Mesenchymal stem cell (in vitro differentiated cells and primary cell): ENCODE measurements around the gene SPANXN5.

Source experiments
- DNase-seq: peaks from one replicate; pipeline ENCODE4 v3.0.0-alpha.2; 2013
- H2AFZ ChIP-seq: one replicate; pipeline ENCODE4 v1.6.1; 2013; ENCODE audit warnings: low read depth, mild to moderate bottlenecking, control low read depth, inconsistent platforms, low read length, moderate library complexity
- H2AK5ac ChIP-seq: 2 replicates; pipeline ENCODE4 v1.6.1; 2013; ENCODE audit warnings: low read length, moderate library complexity, mild to moderate bottlenecking, inconsistent platforms; ENCODE audit not compliant: severe bottlenecking
- H2BK120ac ChIP-seq: one replicate; pipeline ENCODE4 v1.6.1; 2013; ENCODE audit warnings: low read depth, mild to moderate bottlenecking, inconsistent platforms, low read length, moderate library complexity
- H2BK12ac ChIP-seq, 2 experiments: one replicate each; pipeline ENCODE4 v1.6.1; 2013; ENCODE audit warnings: inconsistent platforms in 2 of 2, low read length in 2 of 2, mild to moderate bottlenecking in 2 of 2, moderate library complexity in 2 of 2, control low read depth in 1 of 2
- H2BK15ac ChIP-seq: one replicate; pipeline ENCODE4 v1.6.1; 2013; ENCODE audit warnings: mild to moderate bottlenecking, low read depth, inconsistent platforms; ENCODE audit not compliant: poor library complexity, severe bottlenecking
- H2BK5ac ChIP-seq: 2 replicates; pipeline ENCODE4 v1.6.1; 2013; ENCODE audit warnings: low read depth, mild to moderate bottlenecking, low read length, control low read depth, inconsistent platforms; ENCODE audit not compliant: poor library complexity, severe bottlenecking
- H3K14ac ChIP-seq, 2 experiments: one replicate each; pipeline ENCODE4 v1.6.1; 2013; ENCODE audit warnings: inconsistent platforms in 2 of 2, low read length in 2 of 2, control low read depth in 1 of 2, mild to moderate bottlenecking in 1 of 2, moderate library complexity in 1 of 2
- H3K18ac ChIP-seq, 2 experiments: one replicate each; pipeline ENCODE4 v1.6.1; 2013; ENCODE audit warnings: inconsistent platforms in 2 of 2, low read length in 2 of 2, control low read depth in 1 of 2, low read depth in 1 of 2, mild to moderate bottlenecking in 1 of 2
- H3K23ac ChIP-seq, 2 experiments: one replicate each; pipeline ENCODE4 v1.6.1; 2013; ENCODE audit warnings: inconsistent platforms in 2 of 2, low read length in 2 of 2, mild to moderate bottlenecking in 2 of 2, moderate library complexity in 2 of 2, control low read depth in 1 of 2
- H3K27ac ChIP-seq: 2 replicates; pipeline ENCODE4 v1.5.1; 2013; ENCODE audit warnings: mild to moderate bottlenecking, moderate library complexity, low read length, control low read depth, inconsistent platforms; ENCODE audit not compliant: poor library complexity, severe bottlenecking
- H3K27me3 ChIP-seq, 2 experiments: 2 replicates each; pipeline versions ENCODE4 v1.6.1 to v1.7.0; 2013; ENCODE audit warnings: low read length in 2 of 2, mild to moderate bottlenecking in 2 of 2, moderate library complexity in 2 of 2, control low read depth in 1 of 2, inconsistent platforms in 1 of 2; ENCODE audit not compliant: control insufficient read depth in 1 of 2, insufficient read depth in 1 of 2
- H3K36me3 ChIP-seq, 2 experiments: 2 replicates each; pipeline versions ENCODE4 v1.6.1 to v1.7.0; 2013; ENCODE audit warnings: low read length in 2 of 2, control low read depth in 1 of 2, inconsistent platforms in 1 of 2, low read depth in 1 of 2, mild to moderate bottlenecking in 1 of 2; ENCODE audit not compliant: insufficient read depth in 2 of 2, control insufficient read depth in 1 of 2
- H3K4ac ChIP-seq, 2 experiments: one replicate each; pipeline ENCODE4 v1.6.1; 2013; ENCODE audit warnings: inconsistent platforms in 2 of 2, low read length in 2 of 2, mild to moderate bottlenecking in 2 of 2, moderate library complexity in 2 of 2, control low read depth in 1 of 2, low read depth in 1 of 2
- H3K4me1 ChIP-seq: 2 replicates; pipeline ENCODE4 v1.6.1; 2013; ENCODE audit warnings: low read depth, low read length, control low read depth; ENCODE audit not compliant: control insufficient read depth, insufficient read depth
- H3K4me2 ChIP-seq: 2 replicates; pipeline ENCODE4 v1.6.1; 2013; ENCODE audit warnings: low read length, mild to moderate bottlenecking, inconsistent platforms; ENCODE audit not compliant: poor library complexity, severe bottlenecking
- H3K4me3 ChIP-seq, 2 experiments: 2 replicates each; pipeline versions ENCODE4 v1.5.1 to v1.7.0; 2013; ENCODE audit warnings: low read length in 2 of 2, mild to moderate bottlenecking in 2 of 2, control low read depth in 1 of 2, low read depth in 1 of 2; ENCODE audit not compliant: insufficient read depth in 1 of 2
- H3K79me1 ChIP-seq: replicated peaks from 2 replicates; pipeline ENCODE4 v1.6.1; 2013; ENCODE audit warnings: mild to moderate bottlenecking, control low read depth, low read length, inconsistent platforms; ENCODE audit not compliant: poor library complexity, severe bottlenecking
- H3K9ac ChIP-seq: 2 replicates; pipeline ENCODE4 v1.7.0; 2013; ENCODE audit warnings: mild to moderate bottlenecking, low read length, moderate library complexity
- H3K9me3 ChIP-seq: 2 replicates; pipeline ENCODE4 v1.7.0; 2013; ENCODE audit warnings: mild to moderate bottlenecking, low read length; ENCODE audit not compliant: control insufficient read depth
- H4K8ac ChIP-seq: one replicate; pipeline ENCODE4 v1.6.1; 2013; ENCODE audit warnings: inconsistent platforms, mild to moderate bottlenecking, low read length, moderate library complexity
- H4K91ac ChIP-seq: one replicate; pipeline ENCODE4 v1.6.1; 2013; ENCODE audit warnings: mild to moderate bottlenecking, low read length, inconsistent platforms
- WGBS: methylation state at CpG from one replicate; pipeline ENCODE4 v1.1.7; 2013; ENCODE audit warnings: mixed read lengths; 5-methylcytosine and 5-hydroxymethylcytosine counted together

Gene SPANXN5

GRCh38 chrX:52824608-52825007, 27.4 kb upstream of the SPANXN5 start:
- H3K36me3 ChIP-seq: no peaks in the 10 kb centered on the region
- no peak overlapping the region for H4K8ac ChIP-seq
- no peak overlapping the region for H3K27ac ChIP-seq
- no peak for DNase-seq
- no peak overlapping the region for H3K14ac ChIP-seq
- no peaks in the 10 kb centered on the region for H3K4me1 ChIP-seq
- no peak overlapping the region for H2AK5ac ChIP-seq
- no peak overlapping the region for H3K18ac ChIP-seq
- no peaks in the 10 kb centered on the region for H3K79me1 ChIP-seq
- H2BK15ac ChIP-seq: no peak overlapping the region
- H2BK120ac ChIP-seq: no peak overlapping the region
- no peak overlapping the region for H4K91ac ChIP-seq
- no peak overlapping the region for H2BK5ac ChIP-seq
- H3K4ac ChIP-seq: no peak overlapping the region
- no peak overlapping the region for H2BK12ac ChIP-seq
- no peak overlapping the region for H2AFZ ChIP-seq
- no CpG with 5 or more reads among the region's 2 CpGs for WGBS
- H3K4me2 ChIP-seq: no peak overlapping the region
- H3K27me3 ChIP-seq: peaks cover 0 to 44% of the 10 kb centered on the region in 2 experiments
- H3K9me3 ChIP-seq: peaks cover 4% of the 10 kb centered on the region
- H3K9ac ChIP-seq: no peak overlapping the region
- no peak overlapping the region for H3K23ac ChIP-seq
- H3K4me3 ChIP-seq: no peak overlapping the region

GRCh38 chrX:52821079-52821760, 24.0 kb upstream of the SPANXN5 start:
- Histone ChIP-seq H3K18ac (no peak overlapping the region), H4K91ac (no peak overlapping the region), H2BK12ac (no peak overlapping the region), H3K9me3 (no peaks in the 10 kb centered on the region), H3K27ac (no peak overlapping the region), H3K36me3 (no peaks in the 10 kb centered on the region), H2AFZ (no peak overlapping the region), H2BK5ac (no peak overlapping the region), H3K4ac (no peak overlapping the region), H3K9ac (no peak overlapping the region), H3K23ac (no peak overlapping the region), H3K27me3 (peaks cover 0 to 72% of the 10 kb centered on the region in 2 experiments), H3K4me2 (no peak overlapping the region), H2BK120ac (no peak overlapping the region), H3K14ac (no peak overlapping the region), H4K8ac (no peak overlapping the region), H3K79me1 (no peaks in the 10 kb centered on the region), H3K4me1 (no peaks in the 10 kb centered on the region), H3K4me3 (no peak overlapping the region), H2BK15ac (no peak overlapping the region), H2AK5ac (no peak overlapping the region)
- 80% methylated on average over 8 of the region's 11 CpGs for WGBS
- no peak for DNase-seq

GRCh38 chrX:52819788-52820187, 22.6 kb upstream of the SPANXN5 start:
- H2BK15ac ChIP-seq: no peak overlapping the region
- no peak overlapping the region for H3K18ac ChIP-seq
- no peaks in the 10 kb centered on the region for H3K79me1 ChIP-seq
- no peak overlapping the region for H2BK120ac ChIP-seq
- H2AK5ac ChIP-seq: no peak overlapping the region
- DNase-seq: no peak
- no peak overlapping the region for H4K91ac ChIP-seq
- no peak overlapping the region for H2BK12ac ChIP-seq
- no peak overlapping the region for H3K9ac ChIP-seq
- H4K8ac ChIP-seq: no peak overlapping the region
- no peak overlapping the region for H3K4ac ChIP-seq
- no peak overlapping the region for H3K27ac ChIP-seq
- 71% methylated on average over 2 of the region's 4 CpGs for WGBS
- H3K4me2 ChIP-seq: no peak overlapping the region
- no peaks in the 10 kb centered on the region for H3K9me3 ChIP-seq
- H3K27me3 ChIP-seq: peaks cover 0 to 77% of the 10 kb centered on the region in 2 experiments
- no peak overlapping the region for H2AFZ ChIP-seq
- no peak overlapping the region for H3K14ac ChIP-seq
- no peaks in the 10 kb centered on the region for H3K4me1 ChIP-seq
- H3K4me3 ChIP-seq: no peak overlapping the region
- H3K23ac ChIP-seq: no peak overlapping the region
- H3K36me3 ChIP-seq: no peaks in the 10 kb centered on the region
- no peak overlapping the region for H2BK5ac ChIP-seq

GRCh38 chrX:52811065-52811625, 13.9 kb upstream of the SPANXN5 start, which contains the start of gene XAGE5:
Gene XAGE5 (plus strand): TSS chrX:52811287. CDS start chrX:52812567, 1,280 bp downstream.
- WGBS: 87% methylated on average over 14 of the region's 25 CpGs
- H3K9ac ChIP-seq: no peak within 1 kb of the TSS

More at GRCh38 chrX:52811065-52811625, 13.9 kb upstream of the SPANXN5 start, which contains the start of gene XAGE5:
- H3K4me1 ChIP-seq: no peaks in the 10 kb centered on the region
- no peak within 1 kb of the TSS for H2BK120ac ChIP-seq
- H3K23ac ChIP-seq: no peak within 1 kb of the TSS
- no peaks in the 10 kb centered on the region for H3K36me3 ChIP-seq
- H3K14ac ChIP-seq: no peak within 1 kb of the TSS
- no peak within 1 kb of the TSS for H2AK5ac ChIP-seq
- peaks cover 0 to 48% of the 10 kb centered on the region in 2 experiments for H3K27me3 ChIP-seq
- H3K4me3 ChIP-seq: no peak within 1 kb of the TSS
- H3K4me2 ChIP-seq: no peak within 1 kb of the TSS
- H3K79me1 ChIP-seq: no peaks in the 10 kb centered on the region
- no peak within 1 kb of the TSS for H2BK15ac ChIP-seq
- no peak within 1 kb of the TSS for H3K18ac ChIP-seq
- H2BK12ac ChIP-seq: no peak within 1 kb of the TSS
- H2BK5ac ChIP-seq: no peak within 1 kb of the TSS
- no peak within 1 kb of the TSS for H3K4ac ChIP-seq
- no peak within 1 kb of the TSS for H3K27ac ChIP-seq
- H4K8ac ChIP-seq: no peak within 1 kb of the TSS
- no peak for DNase-seq
- no peaks in the 10 kb centered on the region for H3K9me3 ChIP-seq
- no peak within 1 kb of the TSS for H2AFZ ChIP-seq
- H4K91ac ChIP-seq: no peak within 1 kb of the TSS
